A549 (cell line): ENCODE results near the gene RNH1. TPM values are rescaled to one million over a fixed set of nuclear protein-coding genes. Genes with fewer than 3 reads are reported as not detected.

ENCODE experiments used
- ATAC-seq, 2 experiments: fragments of 200-7000 bp in 1 of 2; fragments of >200 bp in 1 of 2; cut with Nextera tagmentation in 1 of 2; cut with Tn5 transposase in 1 of 2; 3 replicates each; pipeline versions ENCODE4 v1.8.0 to v1.9.1; 2018 to 2020; ENCODE audit warnings: mild to moderate bottlenecking in 1 of 2, moderate library complexity in 1 of 2
- CTCF ChIA-PET: fragments of 300-600 bp; sonication (Branson Sonifier 250); formaldehyde crosslinking; extraction: SDS; loops from one replicate; lab custom pipeline; 2021; ENCODE audit warnings: antibody characterized with exemption, inconsistent platforms; lab: Yijun Ruan, JAX
- POLR2A ChIA-PET: fragments of 350-600 bp; formaldehyde crosslinking; extraction: SDS; loops from one replicate; lab custom pipeline; 2021; ENCODE audit warnings: antibody characterized with exemption, inconsistent platforms; lab: Yijun Ruan, JAX
- DNase-seq, 2 experiments: peaks; one replicate each; pipeline versions ENCODE4 v3.0.0 to v3.0.0-alpha.2; 2011 to 2016; ENCODE audit warnings: low read depth in 1 of 2, low spot score in 1 of 2
- FAIRE-seq: peaks from 2 replicates; lab custom pipeline; 2011; peaks lifted over from hg19 to GRCh38; lab: Jason Lieb, UNC
- H3K27ac ChIP-seq, 2 experiments: fragments of >200 bp; sonication (Bioruptor Twin); formaldehyde crosslinking; 3 replicates each; pipeline ENCODE4 v1.5.1; 2016 to 2017
- H3K4me1 ChIP-seq: fragments of >200 bp; sonication (Bioruptor Twin); formaldehyde crosslinking; 3 replicates; pipeline ENCODE4 v1.6.1; 2016
- H3K4me2 ChIP-seq: fragments of >200 bp; sonication (Bioruptor Twin); formaldehyde crosslinking; 3 replicates; pipeline ENCODE4 v1.6.1; 2016
- H3K4me3 ChIP-seq: fragments of >200 bp; sonication (Bioruptor Twin); formaldehyde crosslinking; 3 replicates; pipeline ENCODE4 v1.5.1; 2016
- H3K9me3 ChIP-seq: fragments of >200 bp; sonication (Bioruptor Twin); formaldehyde crosslinking; 3 replicates; pipeline ENCODE4 v1.6.1; 2016
- BCL3 ChIP-seq: fragments of >200 bp; sonication (Bioruptor Twin); formaldehyde crosslinking; IDR thresholded peaks from 3 replicates; pipeline ENCODE4 v1.6.1; 2016
- CBX2 ChIP-seq: fragments of 200-600 bp; sonication (generic); IDR thresholded peaks from 2 replicates; pipeline ENCODE4 v1.6.1; 2016; ENCODE audit warnings: low read depth, mild to moderate bottlenecking, borderline replicate concordance
- CBX8 ChIP-seq: fragments of 200-600 bp; sonication (generic); IDR thresholded peaks from 2 replicates; pipeline ENCODE4 v1.6.1; 2016
- CEBPB ChIP-seq, 2 experiments: fragments of >200 bp in 1 of 2; sonication (Bioruptor Twin) in 1 of 2; formaldehyde crosslinking in 1 of 2; IDR thresholded peaks; 2 replicates each; pipeline ENCODE4 v1.6.1; 2012 to 2016
- CTCF ChIP-seq: fragments of >200 bp; sonication (Bioruptor Twin); formaldehyde crosslinking; IDR thresholded peaks from 3 replicates; pipeline ENCODE4 v1.5.1; 2016
- E2F6 ChIP-seq: IDR thresholded peaks from 2 replicates; pipeline ENCODE4 v1.6.1; 2012; ENCODE audit warnings: low read depth, borderline replicate concordance
- EHF ChIP-seq: fragments of 250-450 bp; sonication (Bioruptor Pico); IDR thresholded peaks from 2 replicates; pipeline ENCODE4 v1.5.0; 2020; ENCODE audit warnings: mild to moderate bottlenecking
- EHMT2 ChIP-seq: fragments of 200-600 bp; sonication (generic); IDR thresholded peaks from 2 replicates; pipeline ENCODE4 v1.6.1; 2016; ENCODE audit warnings: antibody characterized with exemption, low read depth, mild to moderate bottlenecking, moderate library complexity
- EP300 ChIP-seq, 2 experiments: fragments of >200 bp; sonication (Bioruptor Twin); formaldehyde crosslinking; IDR thresholded peaks; 2 replicates in 1 of 2; 3 replicates in 1 of 2; pipeline ENCODE4 v1.6.1; 2016 to 2017
- FOSB ChIP-seq: fragments of 250-450 bp; sonication (Bioruptor Pico); IDR thresholded peaks from 2 replicates; pipeline ENCODE4 v1.5.0; 2020; ENCODE audit warnings: mild to moderate bottlenecking, moderate library complexity
- FOSL2 ChIP-seq, 2 experiments: fragments of 450-650 bp in 1 of 2; fragments of >200 bp in 1 of 2; sonication (Bioruptor Twin) in 1 of 2; formaldehyde crosslinking; IDR thresholded peaks; 2 replicates each; pipeline versions ENCODE4 v1.5.0 to v1.6.1; 2016 to 2020; ENCODE audit warnings: mild to moderate bottlenecking in 1 of 2, moderate library complexity in 1 of 2
- FOXS1 ChIP-seq: fragments of 250-450 bp; sonication (Bioruptor Pico); IDR thresholded peaks from 2 replicates; pipeline ENCODE4 v1.5.0; 2020; ENCODE audit warnings: mild to moderate bottlenecking, moderate library complexity
- HOXA7 ChIP-seq: fragments of 250-450 bp; sonication (Bioruptor Pico); IDR thresholded peaks from 2 replicates; pipeline ENCODE4 v1.5.0; 2020; ENCODE audit warnings: mild to moderate bottlenecking, moderate library complexity
- HOXB13 ChIP-seq: fragments of 250-450 bp; sonication (Bioruptor Pico); IDR thresholded peaks from 2 replicates; pipeline ENCODE4 v1.5.0; 2020; ENCODE audit warnings: low read depth, mild to moderate bottlenecking, moderate library complexity
- JUN ChIP-seq, 2 experiments: fragments of >200 bp; sonication (Bioruptor Twin); formaldehyde crosslinking; IDR thresholded peaks; 2 replicates in 1 of 2; 3 replicates in 1 of 2; pipeline ENCODE4 v1.6.1; 2016 to 2017
- KDM1A ChIP-seq: fragments of 200-600 bp; sonication (generic); IDR thresholded peaks from 2 replicates; pipeline ENCODE4 v1.6.1; 2016; ENCODE audit warnings: low read depth, mild to moderate bottlenecking
- MAX ChIP-seq: IDR thresholded peaks from 2 replicates; pipeline ENCODE4 v1.6.1; 2012
- MAZ ChIP-seq: fragments of 150-350 bp; IDR thresholded peaks from 2 replicates; pipeline ENCODE4 v1.6.1; 2014; ENCODE audit warnings: antibody characterized with exemption, low read depth, low read length, borderline replicate concordance
- NR3C1 ChIP-seq: fragments of >200 bp; sonication (Bioruptor Twin); formaldehyde crosslinking; IDR thresholded peaks from 3 replicates; pipeline ENCODE4 v1.6.1; 2017
- PHF8 ChIP-seq: fragments of 200-600 bp; sonication (generic); IDR thresholded peaks from 2 replicates; pipeline ENCODE4 v1.6.1; 2016; ENCODE audit warnings: low read depth, mild to moderate bottlenecking, antibody characterized with exemption, moderate library complexity, borderline replicate concordance
- POLR2A ChIP-seq: IDR thresholded peaks from 2 replicates; pipeline ENCODE4 v1.6.1; 2012; ENCODE audit warnings: mild to moderate bottlenecking, low read length
- RFX5 ChIP-seq: fragments of 450-650 bp; IDR thresholded peaks from 2 replicates; pipeline ENCODE4 v1.7.1; 2014; ENCODE audit warnings: antibody characterized with exemption, mild to moderate bottlenecking, moderate library complexity
- SMC3 ChIP-seq: fragments of >200 bp; sonication (Bioruptor Twin); formaldehyde crosslinking; IDR thresholded peaks from 3 replicates; pipeline ENCODE4 v1.6.1; 2018; ENCODE audit warnings: inconsistent platforms
- SREBF2 ChIP-seq: fragments of 450-650 bp; IDR thresholded peaks from 2 replicates; pipeline ENCODE4 v1.6.1; 2014; ENCODE audit warnings: mild to moderate bottlenecking, moderate library complexity
- TFCP2L1 ChIP-seq: fragments of 250-450 bp; sonication (Bioruptor Pico); IDR thresholded peaks from 2 replicates; pipeline ENCODE4 v1.5.0; 2021; ENCODE audit warnings: mild to moderate bottlenecking
- USF2 ChIP-seq: fragments of 450-650 bp; IDR thresholded peaks from 2 replicates; pipeline ENCODE4 v1.6.1; 2014; ENCODE audit warnings: antibody characterized with exemption
- ZFP36 ChIP-seq: fragments of 450-650 bp; IDR thresholded peaks from 2 replicates; pipeline ENCODE4 v1.6.1; 2014; ENCODE audit warnings: borderline replicate concordance; ENCODE audit not compliant: partially characterized antibody
- ZSCAN20 ChIP-seq: fragments of 250-450 bp; sonication (Bioruptor Pico); IDR thresholded peaks from 2 replicates; pipeline ENCODE4 v1.8.0; 2022; ENCODE audit warnings: mild to moderate bottlenecking, moderate library complexity
- WGBS: methylation state at CpG from one replicate; pipeline ENCODE4 v1.1.6; 2017; ENCODE audit errors: missing lambda C conversion rate; 5-methylcytosine and 5-hydroxymethylcytosine counted together
- polyA plus RNA-seq, 4 experiments: library from polyadenylated mRNA; depleted of rRNA in 3 of 4; stranded (reverse); fragments of >200 nt; fragmentation: RNase III in 1 of 4; extraction: RNeasy Plus Mini Kit Qiagen cat#74134 plus additional on column Dnase treatment in 1 of 4; gene quantifications; 2 replicates in 3 of 4; 3 replicates in 1 of 4; pipeline ENCODE4 v1.2.3, GENCODE V29; 2011 to 2017

Gene RNH1
- polyA plus RNA-seq, 2 of the 4 experiments (the other 2 are of a cell fraction), result 85.8 to 135 TPM

GRCh38 chr11:453564-453963 lies 53.5 kb downstream of the RNH1 start:
- DNase-seq (no peak), FAIRE-seq (no peak), ATAC-seq (no peak)
- ChIA-PET POLR2A (no interaction called here), CTCF (interaction anchor here (0.8 to 8.4 kb wide), 4 partner anchors 14 to 57 kb away, joined by 3 to 112 read pairs (median 8); no protein-coding TSS in a partner anchor)
- H3K27ac ChIP-seq, result no peak overlapping the region
- H3K9me3 ChIP-seq, result no peaks in the 10 kb centered on the region
- peaks cover 18% of the 10 kb centered on the region for H3K4me1 ChIP-seq
- TF ChIP-seq RFX5, result no peak
- no peak for TF ChIP-seq HOXB13 (CRISPR knock-in tag)
- TF ChIP-seq E2F6, result no peak
- no peak for TF ChIP-seq TFCP2L1 (CRISPR knock-in tag)
- no peak for TF ChIP-seq MAZ
- no peak for TF ChIP-seq HOXA7 (CRISPR knock-in tag)
- no peak for TF ChIP-seq SMC3
- no peak for TF ChIP-seq ZSCAN20 (CRISPR knock-in tag)
- TF ChIP-seq EP300 (IDR thresholded peaks at IDR 0.05), result no peak
- WGBS, result 91% methylated on average over 12 of the region's 13 CpGs
- no peak overlapping the region for H3K4me2 ChIP-seq
- H3K4me3 ChIP-seq, result no peak overlapping the region

GRCh38 chr11:452916-453527 lies 54.0 kb downstream of the RNH1 start:
- no peak overlapping the region for H3K27ac ChIP-seq
- DNase-seq, result no peak
- no peak for TF ChIP-seq EHMT2
- TF ChIP-seq CEBPB (IDR thresholded peaks at IDR 0.05), result no peak
- no peak for TF ChIP-seq POLR2A
- TF ChIP-seq ZFP36, result no peak
- TF ChIP-seq KDM1A, result no peak
- no peak for TF ChIP-seq SREBF2
- no peak for TF ChIP-seq CTCF
- no peak for TF ChIP-seq FOSB
- no peak for TF ChIP-seq RFX5
- TF ChIP-seq ZSCAN20 (CRISPR knock-in tag), result no peak
- TF ChIP-seq PHF8, result no peak
- TF ChIP-seq CBX2, result no peak
- TF ChIP-seq NR3C1, result no peak
- no peak for TF ChIP-seq FOSL2 (IDR thresholded peaks at IDR 0.05)
- TF ChIP-seq FOSL2 (CRISPR knock-in tag; IDR thresholded peaks at IDR 0.05), result no peak
- TF ChIP-seq, all 56 proteins: peak for 0
- POLR2A ChIA-PET, result no interaction called here
- ATAC-seq (no peak), FAIRE-seq (no peak)
- Histone ChIP-seq H3K9me3 (no peaks in the 10 kb centered on the region), H3K4me3 (no peak overlapping the region), H3K4me1 (peaks cover 18% of the 10 kb centered on the region), H3K4me2 (no peak overlapping the region)
- 85% methylated on average over 19 of the region's 19 CpGs for WGBS
- CTCF ChIA-PET, result interaction anchor here (0.8 to 8.4 kb wide), 4 partner anchors 13 to 56 kb away, joined by 3 to 112 read pairs (median 8); no protein-coding TSS in a partner anchor

GRCh38 chr11:452203-452744 lies 54.8 kb downstream of the RNH1 start:
- Histone ChIP-seq H3K4me3 (no peak overlapping the region), H3K4me1 (peaks cover 18% of the 10 kb centered on the region), H3K9me3 (no peaks in the 10 kb centered on the region), H3K4me2 (no peak overlapping the region), H3K27ac (no peak overlapping the region)
- FAIRE-seq (no peak), DNase-seq (no peak), ATAC-seq (no peak)
- ChIA-PET CTCF (interaction anchor here (1.0 to 8.4 kb wide), 8 partner anchors 12 to 73 kb away, joined by 3 to 112 read pairs (median 4); no protein-coding TSS in a partner anchor), POLR2A (no interaction called here)
- WGBS, result 97% methylated on average over 8 of the region's 12 CpGs
- no peak for TF ChIP-seq USF2
- TF ChIP-seq ZSCAN20 (CRISPR knock-in tag), result no peak
- no peak for TF ChIP-seq JUN (IDR thresholded peaks at IDR 0.05)
- no peak for TF ChIP-seq BCL3
- no peak for TF ChIP-seq E2F6
- TF ChIP-seq EHF (CRISPR knock-in tag), result no peak
- no peak for TF ChIP-seq MAX
- no peak for TF ChIP-seq FOXS1 (CRISPR knock-in tag)
- no peak for TF ChIP-seq HOXA7 (CRISPR knock-in tag)
- no peak for TF ChIP-seq CBX8
